ENCODE results near the gene AK3.

- TF ChIP-seq EZH2 (IDR thresholded peaks at IDR 0.05; ENCODE audit: borderline replicate concordance, low read depth, low read length, severe bottlenecking), result no peak
- no peak for TF ChIP-seq CTCF (IDR thresholded peaks at IDR 0.05; ENCODE audit: borderline replicate concordance, extremely low read depth, low read length, poor library complexity, severe bottlenecking)
Measured at GRCh38 chr9:4787876-4788275, 46.9 kb upstream of the AK3 start.
